Measurements from ENCODE around the gene FFAR4.

FFAR4 gene

GRCh38 chr10:93584445-93584844 is 18.0 kb downstream of the FFAR4 start:
- peaks cover 2% of the 10 kb centered on the region for H3K9me3 ChIP-seq (ENCODE audit: insufficient read depth, low read depth, low read length)
- H3K27me3 ChIP-seq (ENCODE audit: insufficient read depth, low read length) = no peaks in the 10 kb centered on the region
- H4K91ac ChIP-seq (ENCODE audit: low read depth, low read length) = no peak overlapping the region
- no peak overlapping the region for H2AK5ac ChIP-seq (ENCODE audit: low read length)
- H3K18ac ChIP-seq (ENCODE audit: low read length) = no peak overlapping the region
- no peak overlapping the region for H2BK5ac ChIP-seq (ENCODE audit: low read depth, low read length, poor library complexity)
- H3K4ac ChIP-seq (ENCODE audit: low read depth, low read length) = no peak overlapping the region
- no peak overlapping the region for H4K8ac ChIP-seq (ENCODE audit: low read depth, low read length)
- H3K4me1 ChIP-seq (ENCODE audit: control insufficient read depth in 1 of 2, insufficient read depth in 2 of 2, low read length in 2 of 2) = no peaks in the 10 kb centered on the region
- no CpG with 5 or more reads among the region's 7 CpGs for WGBS (ENCODE audit: extremely low coverage, insufficient coverage, insufficient read length)
- H3K9ac ChIP-seq (ENCODE audit: low read length) = no peak overlapping the region
- no peak overlapping the region for H2BK12ac ChIP-seq (ENCODE audit: low read length)
- no peak overlapping the region for H2BK120ac ChIP-seq (ENCODE audit: insufficient read depth, low read length, poor library complexity)
- H3K4me3 ChIP-seq (ENCODE audit: low read depth, low read length) = no peak overlapping the region
- H3K14ac ChIP-seq (ENCODE audit: low read length) = no peak overlapping the region
- H2AFZ ChIP-seq (ENCODE audit: insufficient read depth, low read length, poor library complexity) = no peak overlapping the region
- H3K23ac ChIP-seq (ENCODE audit: low read length) = no peak overlapping the region
- H3K27ac ChIP-seq (ENCODE audit: low read depth, low read length) = no peak overlapping the region
- H3K79me2 ChIP-seq (ENCODE audit: control insufficient read depth, insufficient read depth, low read length, poor library complexity) = no peaks in the 10 kb centered on the region
- H3K79me1 ChIP-seq (ENCODE audit: low read length) = no peaks in the 10 kb centered on the region
- DNase-seq = no peak
- no peak overlapping the region for H4K12ac ChIP-seq (ENCODE audit: low read depth, low read length)
- no peak overlapping the region for H3K4me2 ChIP-seq (ENCODE audit: low read length)
- H3K36me3 ChIP-seq (ENCODE audit: control insufficient read depth in 1 of 2, insufficient read depth in 2 of 2, low read length in 2 of 2) = no peaks in the 10 kb centered on the region

- Histone ChIP-seq H3K4me2 (ENCODE audit: low read length) (no peak overlapping the region), H3K27ac (ENCODE audit: low read depth, low read length) (no peak overlapping the region), H2AFZ (ENCODE audit: insufficient read depth, low read length, poor library complexity) (no peak overlapping the region), H3K27me3 (ENCODE audit: insufficient read depth, low read length) (no peaks in the 10 kb centered on the region), H2BK12ac (ENCODE audit: low read length) (no peak overlapping the region), H3K79me2 (ENCODE audit: control insufficient read depth, insufficient read depth, low read length, poor library complexity) (no peaks in the 10 kb centered on the region), H4K8ac (ENCODE audit: low read depth, low read length) (no peak overlapping the region), H4K12ac (ENCODE audit: low read depth, low read length) (no peak overlapping the region), H3K23ac (ENCODE audit: low read length) (no peak overlapping the region), H2AK5ac (ENCODE audit: low read length) (no peak overlapping the region), H3K79me1 (ENCODE audit: low read length) (no peaks in the 10 kb centered on the region), H3K9ac (ENCODE audit: low read length) (no peak overlapping the region), H3K4me3 (ENCODE audit: low read depth, low read length) (no peak overlapping the region), H3K9me3 (ENCODE audit: insufficient read depth, low read depth, low read length) (no peaks in the 10 kb centered on the region), H3K18ac (ENCODE audit: low read length) (no peak overlapping the region), H3K36me3 (ENCODE audit: control insufficient read depth in 1 of 2, insufficient read depth in 2 of 2, low read length in 2 of 2) (no peaks in the 10 kb centered on the region), H3K4ac (ENCODE audit: low read depth, low read length) (no peak overlapping the region), H3K14ac (ENCODE audit: low read length) (no peak overlapping the region), H2BK120ac (ENCODE audit: insufficient read depth, low read length, poor library complexity) (no peak overlapping the region), H2BK5ac (ENCODE audit: low read depth, low read length, poor library complexity) (no peak overlapping the region), H3K4me1 (ENCODE audit: control insufficient read depth in 1 of 2, insufficient read depth in 2 of 2, low read length in 2 of 2) (peaks cover 0 to 3% of the 10 kb centered on the region in 2 experiments), H4K91ac (ENCODE audit: low read depth, low read length) (no peak overlapping the region)
- DNase-seq = no peak
- no CpG with 5 or more reads among the region's 15 CpGs for WGBS (ENCODE audit: extremely low coverage, insufficient coverage, insufficient read length)
These were observed 23.4 kb downstream of the FFAR4 start for GRCh38 chr10:93589648-93590562.

GRCh38 chr10:93590638-93591037 is 24.2 kb downstream of the FFAR4 start:
- Histone ChIP-seq H3K9me3 (ENCODE audit: insufficient read depth, low read depth, low read length) (no peaks in the 10 kb centered on the region), H3K18ac (ENCODE audit: low read length) (no peak overlapping the region), H3K4me3 (ENCODE audit: low read depth, low read length) (no peak overlapping the region), H3K79me1 (ENCODE audit: low read length) (no peaks in the 10 kb centered on the region), H2BK120ac (ENCODE audit: insufficient read depth, low read length, poor library complexity) (no peak overlapping the region), H4K91ac (ENCODE audit: low read depth, low read length) (no peak overlapping the region), H4K8ac (ENCODE audit: low read depth, low read length) (no peak overlapping the region), H3K4me1 (ENCODE audit: control insufficient read depth in 1 of 2, insufficient read depth in 2 of 2, low read length in 2 of 2) (peaks cover 2 to 5% of the 10 kb centered on the region in 2 experiments), H3K27ac (ENCODE audit: low read depth, low read length) (no peak overlapping the region), H3K27me3 (ENCODE audit: insufficient read depth, low read length) (no peaks in the 10 kb centered on the region), H3K4ac (ENCODE audit: low read depth, low read length) (no peak overlapping the region), H3K4me2 (ENCODE audit: low read length) (no peak overlapping the region), H2BK12ac (ENCODE audit: low read length) (no peak overlapping the region), H2AK5ac (ENCODE audit: low read length) (no peak overlapping the region), H4K12ac (ENCODE audit: low read depth, low read length) (no peak overlapping the region), H3K36me3 (ENCODE audit: control insufficient read depth in 1 of 2, insufficient read depth in 2 of 2, low read length in 2 of 2) (no peaks in the 10 kb centered on the region), H3K79me2 (ENCODE audit: control insufficient read depth, insufficient read depth, low read length, poor library complexity) (no peaks in the 10 kb centered on the region), H2BK5ac (ENCODE audit: low read depth, low read length, poor library complexity) (no peak overlapping the region), H3K9ac (ENCODE audit: low read length) (no peak overlapping the region), H3K14ac (ENCODE audit: low read length) (no peak overlapping the region), H2AFZ (ENCODE audit: insufficient read depth, low read length, poor library complexity) (no peak overlapping the region), H3K23ac (ENCODE audit: low read length) (no peak overlapping the region)
- DNase-seq = no peak
- no CpG with 5 or more reads among the region's 7 CpGs for WGBS (ENCODE audit: extremely low coverage, insufficient coverage, insufficient read length)

- WGBS (ENCODE audit: extremely low coverage, insufficient coverage, insufficient read length) = no CpG with 5 or more reads among the region's 8 CpGs
- Histone ChIP-seq H2BK5ac (ENCODE audit: low read depth, low read length, poor library complexity) (no peak overlapping the region), H2BK120ac (ENCODE audit: insufficient read depth, low read length, poor library complexity) (no peak overlapping the region), H4K91ac (ENCODE audit: low read depth, low read length) (no peak overlapping the region), H3K23ac (ENCODE audit: low read length) (no peak overlapping the region), H3K9ac (ENCODE audit: low read length) (no peak overlapping the region), H3K4me1 (ENCODE audit: control insufficient read depth in 1 of 2, insufficient read depth in 2 of 2, low read length in 2 of 2) (peaks cover 6 to 7% of the 10 kb centered on the region in 2 experiments), H3K36me3 (ENCODE audit: control insufficient read depth in 1 of 2, insufficient read depth in 2 of 2, low read length in 2 of 2) (no peaks in the 10 kb centered on the region), H3K9me3 (ENCODE audit: insufficient read depth, low read depth, low read length) (no peaks in the 10 kb centered on the region), H4K12ac (ENCODE audit: low read depth, low read length) (no peak overlapping the region), H3K4me3 (ENCODE audit: low read depth, low read length) (no peak overlapping the region), H3K79me2 (ENCODE audit: control insufficient read depth, insufficient read depth, low read length, poor library complexity) (no peaks in the 10 kb centered on the region), H3K18ac (ENCODE audit: low read length) (no peak overlapping the region), H3K27ac (ENCODE audit: low read depth, low read length) (no peak overlapping the region), H2AK5ac (ENCODE audit: low read length) (no peak overlapping the region), H3K4ac (ENCODE audit: low read depth, low read length) (no peak overlapping the region), H2AFZ (ENCODE audit: insufficient read depth, low read length, poor library complexity) (no peak overlapping the region), H2BK12ac (ENCODE audit: low read length) (no peak overlapping the region), H3K4me2 (ENCODE audit: low read length) (no peak overlapping the region), H3K79me1 (ENCODE audit: low read length) (no peaks in the 10 kb centered on the region), H3K27me3 (ENCODE audit: insufficient read depth, low read length) (no peaks in the 10 kb centered on the region), H4K8ac (ENCODE audit: low read depth, low read length) (no peak overlapping the region), H3K14ac (ENCODE audit: low read length) (no peak overlapping the region)
- DNase-seq = no peak
These were observed 24.8 kb downstream of the FFAR4 start for GRCh38 chr10:93591065-93591808.

Data from trophoblast cell (in vitro differentiated cells and primary cell).